ENCODE measurements around the gene KLHL14.

DNA sequence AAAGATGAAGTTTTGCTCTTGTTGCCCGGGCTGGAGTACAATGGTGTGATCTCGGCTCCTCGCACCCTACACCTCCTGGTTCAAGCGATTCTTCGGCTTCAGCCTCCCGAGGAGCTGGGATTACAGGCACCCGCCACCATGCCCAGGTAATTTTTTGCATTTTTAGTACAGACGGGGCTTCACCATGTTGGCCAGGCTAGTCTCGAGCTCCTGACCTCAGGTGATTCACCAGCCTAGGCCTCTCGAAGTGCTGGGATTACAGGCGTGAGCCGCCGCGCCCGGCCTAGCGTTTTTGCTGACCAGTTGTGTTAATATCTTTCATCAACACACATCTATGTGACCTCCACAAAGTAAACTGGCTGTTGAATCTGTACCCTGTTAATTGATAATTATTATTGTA is 49.4 kb upstream of the KLHL14 start:
- TF ChIP-seq POLR2A (IDR thresholded peaks at IDR 0.05) (no peak), CTCF (IDR thresholded peaks at IDR 0.05) (no peak)
